PC-9 (cell line): ENCODE measurements around the gene GNAL. TPM values are rescaled to one million over a fixed set of nuclear protein-coding genes. Genes with fewer than 3 reads are reported as not detected.
"Not testable (repeated sequence)": the region's sequence is repeated elsewhere in the genome, so short reads cannot be mapped to it uniquely, and the experiment has no call there.

Experiments
- BruUV-seq: library from RNA; stranded (reverse); fragments of 400-500 nt; replicated peaks from 2 replicates; lab custom pipeline; 2021; lab: Mats Ljungman, UMichigan
- CTCF ChIA-PET: fragments of 300-600 bp; sonication (Branson Sonifier 250); formaldehyde crosslinking; loops from one replicate; lab custom pipeline; 2022; ENCODE audit warnings: antibody characterized with exemption; lab: Charles Lee
- POLR2A ChIA-PET: fragments of 300-600 bp; sonication (Branson Sonifier 250); formaldehyde crosslinking; loops from one replicate; lab custom pipeline; 2022; ENCODE audit warnings: antibody characterized with exemption; ENCODE audit not compliant: unreplicated experiment; lab: Charles Lee
- DNase-seq, 2 experiments: peaks; one replicate each; pipeline versions ENCODE4 v3.0.0 to v3.0.0-alpha.2; 2015 to 2022; ENCODE audit warnings: mixed read lengths in 1 of 2
- H2AFZ ChIP-seq: fragments of 200-600 bp; sonication (generic); 2 replicates; pipeline ENCODE4 v1.8.1; 2017; ENCODE audit warnings: antibody characterized with exemption
- H3F3A ChIP-seq: fragments of 200-600 bp; sonication (generic); 2 replicates; pipeline ENCODE4 v1.8.1; 2017; ENCODE audit warnings: antibody characterized with exemption, mild to moderate bottlenecking, low read depth; ENCODE audit not compliant: insufficient read depth
- H3K27ac ChIP-seq: fragments of 200-600 bp; sonication (generic); 2 replicates; pipeline ENCODE4 v1.6.1; 2016; ENCODE audit warnings: mixed run types
- H3K27me3 ChIP-seq: fragments of 200-600 bp; sonication (generic); 2 replicates; pipeline ENCODE4 v1.6.1; 2016; ENCODE audit warnings: low read depth, mixed run types; ENCODE audit not compliant: insufficient read depth
- H3K36me3 ChIP-seq: fragments of 200-600 bp; sonication (generic); 2 replicates; pipeline ENCODE4 v1.6.1; 2016; ENCODE audit warnings: low read depth, mixed run types
- H3K4me1 ChIP-seq: fragments of 200-600 bp; sonication (generic); replicated peaks from 2 replicates; pipeline ENCODE4 v1.6.1; 2016; ENCODE audit warnings: mixed run types; ENCODE audit not compliant: insufficient read depth
- H3K4me2 ChIP-seq: fragments of 200-600 bp; sonication (generic); 2 replicates; pipeline ENCODE4 v1.6.1; 2017; ENCODE audit warnings: mixed run types
- H3K4me3 ChIP-seq: fragments of 200-600 bp; sonication (generic); 2 replicates; pipeline ENCODE4 v1.6.1; 2016; ENCODE audit warnings: mixed run types
- H3K79me2 ChIP-seq: fragments of 200-600 bp; sonication (generic); 2 replicates; pipeline ENCODE4 v1.6.1; 2017; ENCODE audit warnings: low read depth, mixed run types
- H3K9me2 ChIP-seq: fragments of 200-600 bp; sonication (generic); 2 replicates; pipeline ENCODE4 v1.8.1; 2017; ENCODE audit warnings: mild to moderate bottlenecking; ENCODE audit not compliant: insufficient read depth
- H3K9me3 ChIP-seq: fragments of 200-600 bp; sonication (generic); 2 replicates; pipeline ENCODE4 v1.8.1; 2016; ENCODE audit warnings: low read depth; ENCODE audit not compliant: insufficient read depth
- H4K20me1 ChIP-seq: fragments of 200-600 bp; sonication (generic); 2 replicates; pipeline ENCODE4 v1.8.1; 2017; ENCODE audit not compliant: insufficient read depth
- CTCF ChIP-seq: fragments of 200-600 bp; sonication (generic); conservative IDR thresholded peaks from 2 replicates; pipeline ENCODE4 v1.6.1; 2017; ENCODE audit warnings: mixed run types, antibody characterized with exemption, mild to moderate bottlenecking, moderate library complexity
- EZH2 ChIP-seq: fragments of 200-600 bp; sonication (generic); IDR thresholded peaks from 2 replicates; pipeline ENCODE4 v1.8.0; 2017; ENCODE audit warnings: antibody characterized with exemption, low read depth
- intact Hi-C: fragments of 100-400 bp; cut with micrococcal nuclease; formaldehyde crosslinking; loops from one replicate; pipeline ENCODE4 v1.10.0; 2022; ENCODE audit not compliant: unreplicated experiment
- total RNA-seq: library from RNA; stranded (reverse); gene quantifications from 2 replicates; pipeline ENCODE4 v1.2.3, GENCODE V29; 2021

The GNAL gene
- total RNA-seq, 1 experiment from 2014 or later: 3.3 TPM

GRCh38 chr18:11908182-11909060 is 219.4 kb downstream of the GNAL start, which contains the start of gene MPPE1:
Gene MPPE1, minus strand, starts transcription at chr18:11908317. Its CDS starts 11,053 bp downstream, at chr18:11897264.
- 0 out of 2 replicates have a peak, but pooled peaks cover 9% of the 10 kb centered on the region for H3K79me2 ChIP-seq
- H3K4me1 ChIP-seq: peaks cover 15% of the 10 kb centered on the region
- POLR2A ChIA-PET: interaction anchor here (0.5 to 0.7 kb wide), 2 partner anchors 54 to 73 kb away, joined by 3 to 4 read pairs; partner anchors contain the start of gene IMPA2
- peaks cover 7% of the 10 kb centered on the region; the same call in 1 of the 2 replicates for H3K36me3 ChIP-seq
- peak within 1 kb of the TSS; percentile 86 for H3K4me2 ChIP-seq
- peak within 1 kb of the TSS; percentile 98 for H2AFZ ChIP-seq
- peak; percentile 71 to 89 for DNase-seq
- no peaks in the 10 kb centered on the region for H3K9me2 ChIP-seq
- H3K27ac ChIP-seq: peak within 1 kb of the TSS; percentile 72
- no peak for TF ChIP-seq EZH2
- no peak for TF ChIP-seq CTCF
- TSS peak; percentile 92 for BruUV-seq
- H4K20me1 ChIP-seq: no peaks in the 10 kb centered on the region
- H3F3A ChIP-seq: peaks cover 11% of the 10 kb centered on the region; the same call in 1 of the 2 replicates
- peak within 1 kb of the TSS; percentile 84 for H3K4me3 ChIP-seq
- intact Hi-C loops: loop anchor here (1.0 to 10.0 kb wide), 4 partner anchors 38 to 104 kb away; partner anchors contain the start of gene IMPA2
- H3K27me3 ChIP-seq: no peaks in the 10 kb centered on the region
- CTCF ChIA-PET: interaction anchor here (0.7 to 1.5 kb wide), 2 partner anchors 73 to 692 kb away, joined by 4 to 6 read pairs; partner anchors contain the start of gene IMPA2
- no peaks in the 10 kb centered on the region for H3K9me3 ChIP-seq

- H3K9me3 ChIP-seq: no peaks in the 10 kb centered on the region
- POLR2A ChIA-PET: interaction anchor here (0.5 to 0.7 kb wide), 3 partner anchors 34 to 72 kb away, joined by 3 to 13 read pairs (median 4); partner anchors contain the start of gene IMPA2
- peak overlapping the region; percentile 84 for H3K4me3 ChIP-seq
- peak overlapping the region; percentile 86 for H3K4me2 ChIP-seq
- intact Hi-C loops: loop anchor here (2.0 to 10.0 kb wide), 3 partner anchors 38 to 104 kb away; partner anchors contain the start of gene IMPA2
- H3K79me2 ChIP-seq: 0 out of 2 replicates have a peak, but pooled peaks cover 9% of the 10 kb centered on the region
- no peaks in the 10 kb centered on the region for H3K9me2 ChIP-seq
- CTCF ChIA-PET: interaction anchor here (1.5 kb wide), 1 partner anchor 72 kb away, joined by 6 read pairs; the partner anchor contains the start of gene IMPA2
- H3K4me1 ChIP-seq: peaks cover 15% of the 10 kb centered on the region
- peak overlapping the region; percentile 98; the same call in 1 of the 2 replicates for H2AFZ ChIP-seq
- no peaks in the 10 kb centered on the region for H3K27me3 ChIP-seq
- TF ChIP-seq CTCF (no peak), EZH2 (no peak)
- peaks cover 12% of the 10 kb centered on the region; the same call in 1 of the 2 replicates for H3F3A ChIP-seq
- DNase-seq: no peak
- BruUV-seq: no TSS peak
- H3K36me3 ChIP-seq: peaks cover 7% of the 10 kb centered on the region; the same call in 1 of the 2 replicates
- H4K20me1 ChIP-seq: no peaks in the 10 kb centered on the region
- H3K27ac ChIP-seq: peak overlapping the region; percentile 72
Measured at GRCh38 chr18:11909061-11909455, 220.0 kb downstream of the GNAL start.

GRCh38 chr18:11909591-11910026 is 220.5 kb downstream of the GNAL start:
- Histone ChIP-seq H3K36me3 (peaks cover 7% of the 10 kb centered on the region; the same call in 1 of the 2 replicates), H3F3A (peaks cover 14% of the 10 kb centered on the region; the same call in 1 of the 2 replicates), H3K4me2 (peak overlapping the region; percentile 86), H3K4me3 (peak overlapping the region; percentile 84; the same call in 1 of the 2 replicates), H3K27me3 (no peaks in the 10 kb centered on the region), H3K9me3 (no peaks in the 10 kb centered on the region), H3K27ac (peak overlapping the region; percentile 72), H3K4me1 (peaks cover 15% of the 10 kb centered on the region), H3K9me2 (no peaks in the 10 kb centered on the region), H4K20me1 (no peaks in the 10 kb centered on the region), H2AFZ (peak overlapping the region; percentile 98), H3K79me2 (0 out of 2 replicates have a peak, but pooled peaks cover 9% of the 10 kb centered on the region)
- ChIA-PET CTCF (interaction anchor here (1.5 kb wide), 1 partner anchor 72 kb away, joined by 6 read pairs; the partner anchor contains the start of gene IMPA2), POLR2A (interaction anchor here (0.6 to 0.7 kb wide), 2 partner anchors 33 to 180 kb away, joined by 8 to 13 read pairs; no protein-coding TSS in a partner anchor)
- no peak for TF ChIP-seq EZH2
- TF ChIP-seq CTCF: no peak
- intact Hi-C loops: loop anchor here (2.0 to 10.0 kb wide), 3 partner anchors 37 to 105 kb away; partner anchors contain the start of gene IMPA2
- BruUV-seq: no TSS peak
- DNase-seq: peak in 1 of 2 experiments; percentile 80

GRCh38 chr18:11916880-11917279 is 227.8 kb downstream of the GNAL start:
- H3K79me2 ChIP-seq, intact Hi-C loops, H3K4me1 ChIP-seq, H3K27me3 ChIP-seq, DNase-seq, H3K9me2 ChIP-seq, POLR2A ChIA-PET, H3K36me3 ChIP-seq, BruUV-seq, H2AFZ ChIP-seq, H3K9me3 ChIP-seq, CTCF ChIA-PET, H3K4me3 ChIP-seq, H4K20me1 ChIP-seq, H3K4me2 ChIP-seq, H3F3A ChIP-seq, H3K27ac ChIP-seq: not testable (repeated sequence)
